HCT116 (cell line): ENCODE results near the gene RAB37. TPM values are rescaled to one million over a fixed set of nuclear protein-coding genes. Genes with fewer than 3 reads are reported as not detected.

ENCODE experiments used
- ATAC-seq: fragments of 200-7000 bp; cut with Tn5 transposase; 2 replicates; pipeline ENCODE4 v1.9.1; 2020; ENCODE audit warnings: mild to moderate bottlenecking, moderate library complexity
- BruUV-seq: library from RNA; stranded (reverse); fragments of 400-500 nt; replicated peaks from 2 replicates; lab custom pipeline; 2021; lab: Mats Ljungman, UMichigan
- CTCF ChIA-PET: fragments of 300-600 bp; sonication (Branson Sonifier 250); formaldehyde crosslinking; loops from one replicate; lab custom pipeline; 2021; ENCODE audit warnings: antibody characterized with exemption; lab: Charles Lee
- POLR2A ChIA-PET: fragments of 300-600, 350-600 bp; sonication (Branson Sonifier 250); formaldehyde crosslinking; loops from one replicate; lab custom pipeline; 2021; ENCODE audit warnings: antibody characterized with exemption; lab: Charles Lee
- RAD21 ChIA-PET, 2 experiments: fragments of 300-600 bp; sonication (Branson Sonifier 250); formaldehyde crosslinking; loops; one replicate each; lab custom pipeline; 2023; ENCODE audit warnings: low total read pairs in 2 of 2; ENCODE audit not compliant: uncharacterized antibody in 2 of 2, unreplicated experiment in 2 of 2, low non-redundant PET in 1 of 2; lab: Charles Lee
- DNase-seq: peaks from one replicate; pipeline ENCODE4 v3.0.0-alpha.2; 2010; ENCODE audit warnings: low read depth, low spot score
- H2AFZ ChIP-seq: fragments of 200-600 bp; shearing (Covaris generic), sonication (generic); 2 replicates; pipeline ENCODE4 v1.6.1; 2017; ENCODE audit warnings: low read depth, mixed run types, mixed read lengths, antibody characterized with exemption, low read length; ENCODE audit not compliant: poor library complexity, severe bottlenecking
- H3K27ac ChIP-seq: 2 replicates; pipeline ENCODE4 v1.5.1; 2012; ENCODE audit warnings: low read depth, low read length
- H3K27me3 ChIP-seq: fragments of 200-600 bp; sonication (generic); 2 replicates; pipeline ENCODE4 v1.6.1; 2016; ENCODE audit warnings: mixed run types, low read length, mixed read lengths; ENCODE audit not compliant: insufficient read depth
- H3K36me3 ChIP-seq, 2 experiments: fragments of 200-500 bp in 1 of 2; fragments of 200-600 bp in 1 of 2; sonication (Bioruptor generic) in 1 of 2; sonication (generic) in 1 of 2; 2 replicates each; pipeline versions ENCODE4 v1.5.1 to v1.6.1; 2014 to 2016; ENCODE audit warnings: low read length in 2 of 2, inconsistent platforms in 1 of 2, mixed read lengths in 1 of 2, mixed run types in 1 of 2; ENCODE audit not compliant: insufficient read depth in 2 of 2, control insufficient read depth in 1 of 2
- H3K4me1 ChIP-seq, 2 experiments: fragments of 200-600 bp in 1 of 2; sonication (generic) in 1 of 2; 2 replicates each; pipeline versions ENCODE4 v1.5.1 to v1.6.1; 2012 to 2017; ENCODE audit warnings: low read length in 2 of 2, inconsistent platforms in 1 of 2, mild to moderate bottlenecking in 1 of 2, mixed read lengths in 1 of 2, mixed run types in 1 of 2, moderate library complexity in 1 of 2; ENCODE audit not compliant: insufficient read depth in 2 of 2, control insufficient read depth in 1 of 2
- H3K4me2 ChIP-seq: fragments of 200-600 bp; sonication (generic); 2 replicates; pipeline ENCODE4 v1.6.1; 2017; ENCODE audit warnings: mixed run types, low read length, mixed read lengths
- H3K4me3 ChIP-seq, 2 experiments: fragments of 200-600 bp in 1 of 2; sonication (generic) in 1 of 2; replicated peaks in 1 of 2; 2 replicates each; pipeline ENCODE4 v1.5.1; 2011 to 2016; ENCODE audit warnings: low read length in 2 of 2, control low read depth in 1 of 2, low read depth in 1 of 2, mild to moderate bottlenecking in 1 of 2, mixed read lengths in 1 of 2, mixed run types in 1 of 2
- H3K79me2 ChIP-seq: fragments of 200-600 bp; sonication (generic); 2 replicates; pipeline ENCODE4 v1.6.1; 2017; ENCODE audit warnings: mild to moderate bottlenecking, mixed run types, low read length, moderate library complexity, mixed read lengths; ENCODE audit not compliant: insufficient read depth
- H3K9ac ChIP-seq: fragments of 200-600 bp; sonication (generic); 2 replicates; pipeline ENCODE4 v1.6.1; 2016; ENCODE audit warnings: low read length, mixed read lengths
- H3K9me2 ChIP-seq: fragments of 200-600 bp; sonication (generic), shearing (Covaris generic); 2 replicates; pipeline ENCODE4 v1.6.1; 2017; ENCODE audit warnings: mixed run types, mild to moderate bottlenecking, moderate library complexity; ENCODE audit not compliant: insufficient read depth
- H3K9me3 ChIP-seq, 2 experiments: fragments of 200-500 bp in 1 of 2; fragments of 200-600 bp in 1 of 2; sonication (Bioruptor generic) in 1 of 2; sonication (generic) in 1 of 2; 2 replicates each; pipeline ENCODE4 v1.6.1; 2014 to 2017; ENCODE audit warnings: low read length in 2 of 2, mixed read lengths in 2 of 2, inconsistent platforms in 1 of 2, low read depth in 1 of 2, mild to moderate bottlenecking in 1 of 2, mixed run types in 1 of 2, moderate library complexity in 1 of 2; ENCODE audit not compliant: control insufficient read depth in 1 of 2, insufficient read depth in 1 of 2
- H4K20me1 ChIP-seq: fragments of 200-600 bp; sonication (generic), shearing (Covaris generic); 2 replicates; pipeline ENCODE4 v1.6.1; 2017; ENCODE audit warnings: mixed run types, mild to moderate bottlenecking, moderate library complexity; ENCODE audit not compliant: insufficient read depth
- CEBPB ChIP-seq: IDR thresholded peaks from 2 replicates; pipeline ENCODE4 v1.6.1; 2012; ENCODE audit warnings: low read depth
- EZH2 ChIP-seq: fragments of 200-600 bp; sonication (generic); IDR thresholded peaks from 2 replicates; pipeline ENCODE4 v1.6.1; 2017; ENCODE audit warnings: antibody characterized with exemption, mixed run types
- MAX ChIP-seq: IDR thresholded peaks from 2 replicates; pipeline ENCODE4 v1.6.1; 2012
- POLR2AphosphoS5 ChIP-seq: IDR thresholded peaks from 2 replicates; pipeline ENCODE4 v1.6.1; 2011; ENCODE audit warnings: mild to moderate bottlenecking, low read depth, low read length, moderate library complexity
- REST ChIP-seq: IDR thresholded peaks from 2 replicates; pipeline ENCODE4 v1.6.1; 2012; ENCODE audit warnings: low read depth
- SIN3A ChIP-seq: IDR thresholded peaks from 2 replicates; pipeline ENCODE4 v1.6.1; 2012; ENCODE audit warnings: low read depth
- SP1 ChIP-seq: IDR thresholded peaks from 2 replicates; pipeline ENCODE4 v1.6.1; 2012; ENCODE audit warnings: low read depth
- SRF ChIP-seq: IDR thresholded peaks from 2 replicates; pipeline ENCODE4 v1.6.1; 2012; ENCODE audit warnings: low read depth
- ZBTB33 ChIP-seq: IDR thresholded peaks from 2 replicates; pipeline ENCODE4 v1.6.1; 2011; ENCODE audit warnings: mild to moderate bottlenecking, low read length, moderate library complexity; ENCODE audit not compliant: insufficient replicate concordance; ENCODE audit errors: extremely low read depth
- intact Hi-C: fragments of 100-400 bp; cut with micrococcal nuclease; formaldehyde crosslinking; loops from 2 replicates; pipeline ENCODE4 v1.10.0; 2022
- total RNA-seq: library from RNA; stranded (reverse); gene quantifications from one replicate; pipeline ENCODE4 v1.2.1, GENCODE V29; 2021; ENCODE audit not compliant: unreplicated experiment

Gene RAB37
- total RNA-seq, 1 experiment from 2014 or later = 8.2 TPM

DNA sequence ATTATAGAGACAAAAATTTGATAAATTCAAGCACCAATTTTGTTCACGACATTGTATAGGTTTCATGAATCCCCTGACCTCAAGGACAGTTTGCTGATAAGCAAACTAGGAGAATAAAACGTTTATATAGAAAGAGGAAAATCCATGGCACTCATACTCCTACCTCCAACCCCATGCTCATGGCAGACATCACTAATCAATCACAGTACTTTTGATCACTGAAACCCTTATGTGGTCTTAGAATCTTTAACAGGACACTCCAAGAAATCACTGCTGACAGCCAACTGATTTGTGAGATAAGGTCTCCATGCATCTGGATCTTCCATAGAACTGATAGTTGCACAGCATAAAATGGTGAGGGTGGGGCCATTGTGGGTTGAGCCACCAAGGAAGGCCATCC lies 6.7 kb downstream of the RAB37 start (continued):
- TF ChIP-seq REST (no peak), EZH2 (no peak), SRF (no peak), CEBPB (no peak), ZBTB33 (no peak), POLR2AphosphoS5 (no peak), SIN3A (no peak), SP1 (no peak)

- peaks cover 8% of the 10 kb centered on the region for H3K79me2 ChIP-seq
- ChIA-PET CTCF (interaction anchor here (0.5 to 4.5 kb wide), 18 partner anchors 8 to 214 kb away, joined by 3 to 55 read pairs (median 7); partner anchors contain the start of genes FDXR, GRIN2C, NAT9 and RAB37), POLR2A (interaction anchor here (0.6 to 1.1 kb wide), 3 partner anchors 25 to 545 kb away, joined by 3 read pairs; partner anchors contain the start of gene SLC25A19), RAD21 (interaction anchor here (0.6 to 1.6 kb wide), 8 partner anchors 23 to 98 kb away, joined by 3 to 8 read pairs (median 3); a partner anchor contains a TSS)
- no peak for TF ChIP-seq MAX
- BruUV-seq = no TSS peak
- intact Hi-C loops = loop anchor here (1.0 to 2.0 kb wide), 3 partner anchors 26 to 120 kb away; no protein-coding TSS in a partner anchor
- no peaks in the 10 kb centered on the region for H4K20me1 ChIP-seq
- H3K9ac ChIP-seq = no peak overlapping the region
- no peak overlapping the region for H2AFZ ChIP-seq
- no peaks in the 10 kb centered on the region for H3K9me2 ChIP-seq
- H3K4me3 ChIP-seq = no peak overlapping the region
- no peak for ATAC-seq
- peaks cover 16 to 23% of the 10 kb centered on the region in 2 experiments; a peak in 3 of 4 replicates for H3K4me1 ChIP-seq
- no peaks in the 10 kb centered on the region for H3K36me3 ChIP-seq
- no peaks in the 10 kb centered on the region for H3K9me3 ChIP-seq
- H3K27me3 ChIP-seq = no peaks in the 10 kb centered on the region
- peak overlapping the region; percentile 59 for H3K4me2 ChIP-seq
- H3K27ac ChIP-seq = no peak overlapping the region
- no peak for DNase-seq
Measured at GRCh38 chr17:74744349-74744713, 7.3 kb downstream of the RAB37 start.
